Astrocyte of the spinal cord (primary cell): Measurements from ENCODE around the gene MSI2.

Experiments
- DNase-seq: peaks from one replicate; pipeline ENCODE4 v3.0.0; 2011; ENCODE audit warnings: low read depth, low spot score
- H3K4me3 ChIP-seq: 2 replicates; pipeline ENCODE4 v1.5.1; 2011; ENCODE audit warnings: low read depth, mild to moderate bottlenecking, low read length, moderate library complexity
- in situ Hi-C: cut with HindIII; loops from 2 replicates; pipeline ENCODE4 v1.10.0; 2017; ENCODE audit warnings: low sequenced_read_pairs
- TF ChIP-seq, protein P1 (sequence below): IDR thresholded peaks from 2 replicates; pipeline ENCODE4 v1.5.1; 2012; ENCODE audit warnings: low read depth, mild to moderate bottlenecking, low read length, inconsistent platforms

Gene MSI2

DNA sequence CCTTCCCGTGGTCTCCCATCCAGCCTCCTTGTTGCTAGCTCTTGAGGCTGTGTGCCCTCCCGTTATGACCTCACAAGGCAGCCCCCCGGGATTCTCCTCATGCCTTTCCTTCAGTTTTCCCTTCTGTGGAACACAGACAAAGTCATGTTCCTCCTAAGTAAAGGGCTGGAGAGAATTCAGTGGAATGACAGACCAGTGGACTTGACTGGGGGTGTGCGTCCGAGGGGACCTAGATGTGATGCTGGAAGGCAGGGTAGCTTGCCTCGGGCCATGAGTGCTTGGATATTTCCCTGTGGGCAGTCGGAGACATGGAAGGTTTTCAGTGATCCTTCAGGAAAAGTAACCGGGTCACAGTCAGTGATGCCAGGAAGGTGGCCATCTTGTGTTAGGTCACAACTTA, 247.9 kb downstream of the MSI2 start:
- TF ChIP-seq, protein P1, sequence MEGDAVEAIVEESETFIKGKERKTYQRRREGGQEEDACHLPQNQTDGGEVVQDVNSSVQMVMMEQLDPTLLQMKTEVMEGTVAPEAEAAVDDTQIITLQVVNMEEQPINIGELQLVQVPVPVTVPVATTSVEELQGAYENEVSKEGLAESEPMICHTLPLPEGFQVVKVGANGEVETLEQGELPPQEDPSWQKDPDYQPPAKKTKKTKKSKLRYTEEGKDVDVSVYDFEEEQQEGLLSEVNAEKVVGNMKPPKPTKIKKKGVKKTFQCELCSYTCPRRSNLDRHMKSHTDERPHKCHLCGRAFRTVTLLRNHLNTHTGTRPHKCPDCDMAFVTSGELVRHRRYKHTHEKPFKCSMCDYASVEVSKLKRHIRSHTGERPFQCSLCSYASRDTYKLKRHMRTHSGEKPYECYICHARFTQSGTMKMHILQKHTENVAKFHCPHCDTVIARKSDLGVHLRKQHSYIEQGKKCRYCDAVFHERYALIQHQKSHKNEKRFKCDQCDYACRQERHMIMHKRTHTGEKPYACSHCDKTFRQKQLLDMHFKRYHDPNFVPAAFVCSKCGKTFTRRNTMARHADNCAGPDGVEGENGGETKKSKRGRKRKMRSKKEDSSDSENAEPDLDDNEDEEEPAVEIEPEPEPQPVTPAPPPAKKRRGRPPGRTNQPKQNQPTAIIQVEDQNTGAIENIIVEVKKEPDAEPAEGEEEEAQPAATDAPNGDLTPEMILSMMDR, result no peak
- DNase-seq, result no peak
- in situ Hi-C loops, result no loop called here
- H3K4me3 ChIP-seq, result no peak overlapping the region

- no peak for DNase-seq
- H3K4me3 ChIP-seq, result no peak overlapping the region
- in situ Hi-C loops, result no loop called here
- TF ChIP-seq, protein P1, result no peak
Observed at GRCh38 chr17:57505841-57506773, 249.8 kb downstream of the MSI2 start.

- TF ChIP-seq, protein P1, result no peak
- H3K4me3 ChIP-seq, result no peak overlapping the region
- no peak for DNase-seq
- in situ Hi-C loops, result no loop called here
Observed at GRCh38 chr17:57506774-57507127, 250.4 kb downstream of the MSI2 start.

GRCh38 chr17:57507828-57508227, 251.5 kb downstream of the MSI2 start:
- TF ChIP-seq, protein P1, result no peak
- no peak overlapping the region for H3K4me3 ChIP-seq
- in situ Hi-C loops, result no loop called here
- DNase-seq, result no peak

GRCh38 chr17:57508671-57509070, 252.3 kb downstream of the MSI2 start:
- DNase-seq, result no peak
- TF ChIP-seq, protein P1, result no peak
- in situ Hi-C loops, result no loop called here
- no peak overlapping the region for H3K4me3 ChIP-seq

- no peak overlapping the region for H3K4me3 ChIP-seq
- in situ Hi-C loops, result no loop called here
- no peak for DNase-seq
- TF ChIP-seq, protein P1, result no peak
Observed at GRCh38 chr17:57511475-57512123, 255.3 kb downstream of the MSI2 start.
